Left ventricle myocardium inferior (tissue), 1 donor: Measurements from ENCODE around the gene RAD51B. TPM values are rescaled to one million over a fixed set of nuclear protein-coding genes. Genes with fewer than 3 reads are reported as not detected.
A peak's percentile ranks its signal among the peaks of the same experiment; 100 is the strongest.

Source experiments
- DNase-seq: peaks from one replicate; pipeline ENCODE4 v3.0.0-alpha.2; 2020
- H3K27ac ChIP-seq: fragments of 200-600 bp; replicated peaks from 2 replicates; pipeline ENCODE4 v1.8.0; 2021
- H3K27me3 ChIP-seq: fragments of 200-600 bp; 2 replicates; pipeline ENCODE4 v1.8.0; 2021; ENCODE audit warnings: low read depth
- H3K36me3 ChIP-seq: fragments of 200-600 bp; 2 replicates; pipeline ENCODE4 v1.8.0; 2021
- H3K4me1 ChIP-seq: fragments of 200-600 bp; 2 replicates; pipeline ENCODE4 v1.8.0; 2021
- H3K4me3 ChIP-seq: fragments of 200-600 bp; 2 replicates; pipeline ENCODE4 v1.8.0; 2021; ENCODE audit warnings: mild to moderate bottlenecking, moderate library complexity
- H3K9me3 ChIP-seq: fragments of 200-600 bp; replicated peaks from 2 replicates; pipeline ENCODE4 v1.8.0; 2021
- CTCF ChIP-seq: fragments of 200-600 bp; IDR thresholded peaks from 2 replicates; pipeline ENCODE4 v1.8.0; 2021; ENCODE audit warnings: antibody characterized with exemption, mild to moderate bottlenecking, borderline replicate concordance
- intact Hi-C: fragments of 100-400 bp; cut with micrococcal nuclease; formaldehyde crosslinking; loops from one replicate; pipeline ENCODE4 v1.11.0; 2022
- total RNA-seq: library from RNA; stranded (reverse); fragmentation: NEBNext Ultra II Directional; extraction: Animal tissue kit (Norgen Biotek cat#: 25700); gene quantifications from one replicate; pipeline ENCODE4 v1.2.1, GENCODE V29; 2021
- donor health status: DM: no; HTN: yes; CAD: no; lungs with severe emphysema.

RAD51B gene
- total RNA-seq, 1 donor from 2014 or later, result 2.4 TPM

- H3K27me3 ChIP-seq, result no peaks in the 10 kb centered on the region
- H3K4me3 ChIP-seq, result no peak overlapping the region
- peak overlapping the region; percentile 7 for H3K27ac ChIP-seq
- intact Hi-C loops, result no loop called here
- no peaks in the 10 kb centered on the region for H3K36me3 ChIP-seq
- no peaks in the 10 kb centered on the region for H3K4me1 ChIP-seq
- peaks cover 9% of the 10 kb centered on the region for H3K9me3 ChIP-seq
- no peak for TF ChIP-seq CTCF
- DNase-seq, result no peak
Measured at GRCh38 chr14:68000511-68000910, 180.9 kb downstream of the RAD51B start.

GRCh38 chr14:68008491-68008890, 188.9 kb downstream of the RAD51B start:
- H3K27ac ChIP-seq, result no peak overlapping the region
- H3K36me3 ChIP-seq, result no peaks in the 10 kb centered on the region
- no peaks in the 10 kb centered on the region for H3K9me3 ChIP-seq
- no peaks in the 10 kb centered on the region for H3K4me1 ChIP-seq
- no peak for DNase-seq
- H3K27me3 ChIP-seq, result no peaks in the 10 kb centered on the region
- no peak for TF ChIP-seq CTCF
- intact Hi-C loops, result no loop called here
- H3K4me3 ChIP-seq, result no peak overlapping the region

- Histone ChIP-seq H3K36me3 (no peaks in the 10 kb centered on the region), H3K9me3 (no peaks in the 10 kb centered on the region), H3K4me1 (no peaks in the 10 kb centered on the region), H3K27ac (peak overlapping the region; percentile 2), H3K27me3 (no peaks in the 10 kb centered on the region), H3K4me3 (no peak overlapping the region)
- TF ChIP-seq CTCF, result no peak
- DNase-seq, result no peak
- intact Hi-C loops, result no loop called here
Measured at GRCh38 chr14:68011406-68012028, 191.9 kb downstream of the RAD51B start.

- H3K9me3 ChIP-seq, result no peaks in the 10 kb centered on the region
- intact Hi-C loops, result no loop called here
- H3K4me3 ChIP-seq, result no peak overlapping the region
- H3K4me1 ChIP-seq, result no peaks in the 10 kb centered on the region
- DNase-seq, result no peak
- no peak for TF ChIP-seq CTCF
- H3K27me3 ChIP-seq, result no peaks in the 10 kb centered on the region
- no peak overlapping the region for H3K27ac ChIP-seq
- H3K36me3 ChIP-seq, result no peaks in the 10 kb centered on the region
Measured at GRCh38 chr14:68012871-68013270, 193.3 kb downstream of the RAD51B start.

GRCh38 chr14:68013326-68013725, 193.7 kb downstream of the RAD51B start:
- no peaks in the 10 kb centered on the region for H3K4me1 ChIP-seq
- no peak overlapping the region for H3K4me3 ChIP-seq
- no peaks in the 10 kb centered on the region for H3K36me3 ChIP-seq
- no peak for TF ChIP-seq CTCF
- DNase-seq, result no peak
- H3K27me3 ChIP-seq, result no peaks in the 10 kb centered on the region
- H3K9me3 ChIP-seq, result no peaks in the 10 kb centered on the region
- intact Hi-C loops, result no loop called here
- H3K27ac ChIP-seq, result no peak overlapping the region
